C4-2B (cell line): ENCODE results near the gene ITGA11.

Source experiments
- H3K27ac ChIP-seq: fragments of 450-650 bp; 2 replicates; pipeline ENCODE4 v1.5.1; 2017
- ZFX ChIP-seq: fragments of 450-650 bp; IDR thresholded peaks from 2 replicates; pipeline ENCODE4 v1.6.1; 2017
- TF ChIP-seq, protein P1 (sequence below): fragments of 450-650 bp; conservative IDR thresholded peaks from 2 replicates; pipeline ENCODE4 v1.5.1; 2017; ENCODE audit warnings: mild to moderate bottlenecking

The ITGA11 gene

GRCh38 chr15:68292967-68293366 is 139.0 kb downstream of the ITGA11 start:
- TF ChIP-seq ZFX, result no peak
- TF ChIP-seq, protein P1, sequence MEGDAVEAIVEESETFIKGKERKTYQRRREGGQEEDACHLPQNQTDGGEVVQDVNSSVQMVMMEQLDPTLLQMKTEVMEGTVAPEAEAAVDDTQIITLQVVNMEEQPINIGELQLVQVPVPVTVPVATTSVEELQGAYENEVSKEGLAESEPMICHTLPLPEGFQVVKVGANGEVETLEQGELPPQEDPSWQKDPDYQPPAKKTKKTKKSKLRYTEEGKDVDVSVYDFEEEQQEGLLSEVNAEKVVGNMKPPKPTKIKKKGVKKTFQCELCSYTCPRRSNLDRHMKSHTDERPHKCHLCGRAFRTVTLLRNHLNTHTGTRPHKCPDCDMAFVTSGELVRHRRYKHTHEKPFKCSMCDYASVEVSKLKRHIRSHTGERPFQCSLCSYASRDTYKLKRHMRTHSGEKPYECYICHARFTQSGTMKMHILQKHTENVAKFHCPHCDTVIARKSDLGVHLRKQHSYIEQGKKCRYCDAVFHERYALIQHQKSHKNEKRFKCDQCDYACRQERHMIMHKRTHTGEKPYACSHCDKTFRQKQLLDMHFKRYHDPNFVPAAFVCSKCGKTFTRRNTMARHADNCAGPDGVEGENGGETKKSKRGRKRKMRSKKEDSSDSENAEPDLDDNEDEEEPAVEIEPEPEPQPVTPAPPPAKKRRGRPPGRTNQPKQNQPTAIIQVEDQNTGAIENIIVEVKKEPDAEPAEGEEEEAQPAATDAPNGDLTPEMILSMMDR, result no peak
- H3K27ac ChIP-seq, result no peak overlapping the region

GRCh38 chr15:68292157-68292781 is 139.7 kb downstream of the ITGA11 start:
- TF ChIP-seq, protein P1, result no peak
- TF ChIP-seq ZFX, result no peak
- H3K27ac ChIP-seq, result no peak overlapping the region

DNA sequence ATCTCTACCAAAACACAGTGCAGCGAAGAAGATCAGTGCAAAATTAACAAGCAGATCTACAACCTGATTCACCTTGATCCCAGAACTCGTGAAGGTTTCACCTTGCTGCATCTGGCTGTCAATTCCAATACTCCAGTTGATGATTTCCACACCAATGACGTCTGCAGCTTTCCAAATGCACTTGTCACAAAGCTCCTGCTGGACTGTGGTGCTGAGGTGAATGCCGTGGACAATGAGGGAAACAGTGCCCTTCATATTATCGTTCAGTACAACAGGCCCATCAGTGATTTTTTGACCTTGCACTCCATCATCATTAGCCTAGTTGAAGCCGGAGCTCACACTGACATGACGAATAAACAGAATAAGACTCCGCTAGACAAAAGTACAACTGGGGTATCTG is 141.2 kb downstream of the ITGA11 start:
- H3K27ac ChIP-seq, result no peak overlapping the region; the same call in 1 of the 2 replicates
- TF ChIP-seq, protein P1, result no peak
- TF ChIP-seq ZFX, result no peak

DNA sequence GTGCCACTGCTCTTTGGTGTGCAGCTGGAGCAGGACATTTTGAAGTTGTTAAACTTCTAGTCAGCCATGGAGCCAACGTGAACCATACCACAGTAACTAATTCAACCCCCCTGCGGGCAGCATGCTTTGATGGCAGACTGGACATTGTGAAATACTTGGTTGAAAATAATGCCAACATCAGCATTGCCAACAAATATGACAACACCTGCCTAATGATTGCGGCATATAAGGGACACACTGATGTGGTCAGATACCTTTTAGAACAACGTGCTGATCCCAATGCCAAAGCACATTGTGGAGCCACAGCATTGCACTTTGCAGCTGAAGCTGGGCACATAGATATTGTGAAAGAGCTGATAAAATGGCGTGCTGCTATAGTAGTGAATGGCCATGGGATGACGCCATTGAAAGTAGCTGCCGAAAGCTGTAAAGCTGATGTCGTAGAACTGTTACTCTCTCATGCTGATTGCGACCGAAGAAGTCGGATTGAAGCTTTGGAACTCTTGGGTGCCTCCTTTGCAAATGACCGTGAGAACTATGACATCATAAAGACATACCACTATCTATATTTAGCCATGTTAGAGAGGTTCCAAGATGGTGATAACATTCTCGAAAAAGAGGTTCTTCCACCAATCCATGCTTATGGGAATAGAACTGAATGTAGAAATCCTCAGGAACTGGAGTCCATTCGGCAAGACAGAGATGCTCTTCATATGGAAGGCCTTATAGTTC is 142.2 kb downstream of the ITGA11 start:
- H3K27ac ChIP-seq, result no peak overlapping the region
- TF ChIP-seq, protein P1, result no peak
- TF ChIP-seq ZFX, result no peak

- H3K27ac ChIP-seq, result no peak overlapping the region
- no peak for TF ChIP-seq ZFX
- TF ChIP-seq, protein P1, result no peak
Measured at GRCh38 chr15:68289057-68289456, 142.9 kb downstream of the ITGA11 start.

GRCh38 chr15:68286256-68286655 is 145.7 kb downstream of the ITGA11 start:
- TF ChIP-seq, protein P1, result no peak
- TF ChIP-seq ZFX, result no peak
- H3K27ac ChIP-seq, result no peak overlapping the region

- TF ChIP-seq ZFX, result no peak
- TF ChIP-seq, protein P1, result no peak
- no peak overlapping the region for H3K27ac ChIP-seq
Measured at GRCh38 chr15:68285259-68285980, 146.5 kb downstream of the ITGA11 start.
